H1 (cell line): ENCODE measurements around the gene DDR2. TPM values are rescaled to one million over a fixed set of nuclear protein-coding genes. Genes with fewer than 3 reads are reported as not detected.

ENCODE experiments used
- CTCF ChIA-PET: fragments of 300-600 bp; sonication (Branson Sonifier 250); formaldehyde crosslinking; loops from one replicate; lab custom pipeline; 2021; ENCODE audit not compliant: partially characterized antibody; lab: Charles Lee
- POLR2A ChIA-PET: fragments of 300-600 bp; sonication (Branson Sonifier 250); formaldehyde crosslinking; loops from one replicate; lab custom pipeline; 2021; ENCODE audit warnings: inconsistent platforms; ENCODE audit not compliant: partially characterized antibody; lab: Charles Lee
- DNase-seq, 2 experiments: peaks; one replicate each; pipeline versions ENCODE4 v3.0.0 to v3.0.0-alpha.2; 2010 to 2022; ENCODE audit warnings: low spot score in 2 of 2, low read depth in 1 of 2, mixed read lengths in 1 of 2
- FAIRE-seq: peaks from 2 replicates; lab custom pipeline; 2011; peaks lifted over from hg19 to GRCh38; lab: Jason Lieb, UNC
- H2AFZ ChIP-seq: 2 replicates; pipeline ENCODE4 v1.8.1; 2012; ENCODE audit warnings: low read length, inconsistent platforms
- H2AK5ac ChIP-seq: 2 replicates; pipeline ENCODE4 v1.6.1; 2013; ENCODE audit warnings: low read depth, low read length
- H2BK120ac ChIP-seq: replicated peaks from 2 replicates; pipeline ENCODE3; 2013; ENCODE audit warnings: low read depth, low read length, inconsistent platforms
- H2BK12ac ChIP-seq: 2 replicates; pipeline ENCODE4 v1.6.1; 2013; ENCODE audit warnings: low read depth, low read length
- H2BK15ac ChIP-seq: 2 replicates; pipeline ENCODE4 v1.6.1; 2013; ENCODE audit warnings: low read length
- H2BK20ac ChIP-seq: 2 replicates; pipeline ENCODE4 v1.6.1; 2013; ENCODE audit warnings: low read length
- H2BK5ac ChIP-seq: 2 replicates; pipeline ENCODE4 v1.6.1; 2013; ENCODE audit warnings: low read depth, low read length
- H3K14ac ChIP-seq: 2 replicates; pipeline ENCODE4 v1.6.1; 2013; ENCODE audit warnings: inconsistent platforms; ENCODE audit not compliant: insufficient read length
- H3K18ac ChIP-seq: 2 replicates; pipeline ENCODE4 v1.6.1; 2013; ENCODE audit warnings: low read length; ENCODE audit errors: extremely low read depth
- H3K23ac ChIP-seq: 2 replicates; pipeline ENCODE4 v1.6.1; 2013; ENCODE audit warnings: inconsistent platforms; ENCODE audit not compliant: insufficient read length
- H3K23me2 ChIP-seq: 2 replicates; pipeline ENCODE4 v1.6.1; 2013; ENCODE audit warnings: low read depth, low read length
- H3K27ac ChIP-seq: 2 replicates; pipeline ENCODE4 v1.6.1; 2011; ENCODE audit warnings: low read depth, low read length, inconsistent platforms
- H3K27me3 ChIP-seq, 4 experiments: replicated peaks in 1 of 4; 1 replicate in 1 of 4; 2 replicates in 3 of 4; pipeline versions ENCODE4 v1.6.1 to v1.8.1; 2011 to 2013; ENCODE audit warnings: low read length in 3 of 4, mild to moderate bottlenecking in 3 of 4, inconsistent platforms in 2 of 4, mixed read lengths in 2 of 4, moderate library complexity in 1 of 4; ENCODE audit not compliant: control insufficient read depth in 3 of 4, insufficient read depth in 3 of 4; ENCODE audit errors: extremely low read depth in 1 of 4
- H3K36me3 ChIP-seq, 4 experiments: 2 replicates each; pipeline versions ENCODE4 v1.6.1 to v1.8.1; 2011 to 2013; ENCODE audit warnings: mild to moderate bottlenecking in 4 of 4, low read length in 3 of 4, moderate library complexity in 2 of 4, control low read depth in 1 of 4, inconsistent platforms in 1 of 4; ENCODE audit not compliant: insufficient read depth in 4 of 4, control insufficient read depth in 2 of 4
- H3K4ac ChIP-seq: replicated peaks from 2 replicates; pipeline ENCODE3; 2013; ENCODE audit warnings: low read length, low read depth, mixed read lengths, inconsistent platforms; ENCODE audit not compliant: insufficient read length
- H3K4me1 ChIP-seq, 4 experiments: replicated peaks in 1 of 4; 1 replicate in 1 of 4; 2 replicates in 3 of 4; pipeline versions ENCODE4 v1.6.1 to v1.8.1; 2011 to 2013; ENCODE audit warnings: low read length in 3 of 4, inconsistent platforms in 2 of 4, mixed read lengths in 1 of 4; ENCODE audit not compliant: insufficient read depth in 4 of 4, control insufficient read depth in 3 of 4
- H3K4me2 ChIP-seq, 2 experiments: 2 replicates each; pipeline versions ENCODE4 v1.6.1 to v1.8.1; 2011 to 2013; ENCODE audit warnings: low read depth in 2 of 2, low read length in 2 of 2, control low read depth in 1 of 2, inconsistent platforms in 1 of 2, mild to moderate bottlenecking in 1 of 2; ENCODE audit not compliant: insufficient read depth in 1 of 2
- H3K4me3 ChIP-seq, 4 experiments: fragments of 200-600, 300-600 bp in 1 of 4; sonication (generic), shearing (Covaris generic), sonication (Bioruptor Twin) in 1 of 4; 2 replicates each; pipeline versions ENCODE4 v1.5.1 to v1.8.1; 2011 to 2016; ENCODE audit warnings: low read length in 4 of 4, low read depth in 3 of 4, control low read depth in 2 of 4, inconsistent platforms in 2 of 4, mild to moderate bottlenecking in 2 of 4, mixed read lengths in 1 of 4, moderate library complexity in 1 of 4; ENCODE audit not compliant: insufficient read depth in 2 of 4; ENCODE audit errors: extremely low read depth in 1 of 4
- H3K56ac ChIP-seq: replicated peaks from 2 replicates; pipeline ENCODE3; 2013; ENCODE audit warnings: low read depth, mild to moderate bottlenecking, mixed read lengths, low read length, inconsistent platforms; ENCODE audit not compliant: insufficient read length
- H3K79me1 ChIP-seq: 2 replicates; pipeline ENCODE4 v1.6.1; 2013; ENCODE audit warnings: low read depth, low read length, control low read depth
- H3K79me2 ChIP-seq, 2 experiments: 2 replicates each; pipeline versions ENCODE4 v1.6.1 to v1.8.1; 2012 to 2013; ENCODE audit warnings: low read length in 2 of 2, mild to moderate bottlenecking in 2 of 2, inconsistent platforms in 1 of 2; ENCODE audit not compliant: insufficient read depth in 2 of 2, control insufficient read depth in 1 of 2
- H3K9ac ChIP-seq, 4 experiments: replicated peaks in 1 of 4; 1 replicate in 1 of 4; 2 replicates in 3 of 4; pipeline versions ENCODE4 v1.6.1 to v1.8.1; 2011 to 2013; ENCODE audit warnings: low read depth in 3 of 4, low read length in 3 of 4, control low read depth in 2 of 4, mild to moderate bottlenecking in 2 of 4, moderate library complexity in 2 of 4, inconsistent platforms in 1 of 4; ENCODE audit errors: extremely low read depth in 1 of 4
- H3K9me3 ChIP-seq, 2 experiments: 2 replicates each; pipeline versions ENCODE4 v1.6.1 to v1.8.1; 2012 to 2013; ENCODE audit warnings: mild to moderate bottlenecking in 2 of 2, moderate library complexity in 2 of 2, control low read depth in 1 of 2, inconsistent platforms in 1 of 2, low read depth in 1 of 2, low read length in 1 of 2, mixed read lengths in 1 of 2; ENCODE audit not compliant: insufficient read depth in 2 of 2
- H4K20me1 ChIP-seq, 2 experiments: replicated peaks in 1 of 2; 2 replicates each; pipeline versions ENCODE3 to v1.8.1; 2011 to 2013; ENCODE audit warnings: inconsistent platforms in 2 of 2, low read length in 2 of 2, mild to moderate bottlenecking in 1 of 2; ENCODE audit not compliant: insufficient read depth in 2 of 2, control insufficient read depth in 1 of 2
- H4K5ac ChIP-seq: 2 replicates; pipeline ENCODE4 v1.6.1; 2013; ENCODE audit warnings: low read length, low read depth, mixed read lengths, inconsistent platforms; ENCODE audit not compliant: insufficient read length
- H4K8ac ChIP-seq: 2 replicates; pipeline ENCODE4 v1.8.0; 2013; ENCODE audit warnings: mild to moderate bottlenecking, moderate library complexity, low read length, inconsistent platforms; ENCODE audit not compliant: insufficient read depth; ENCODE audit errors: extremely low read depth
- H4K91ac ChIP-seq: replicated peaks from 2 replicates; pipeline ENCODE3; 2013; ENCODE audit warnings: low read length, mixed read lengths, inconsistent platforms; ENCODE audit not compliant: insufficient read length
- BACH1 ChIP-seq: IDR thresholded peaks from 2 replicates; pipeline ENCODE4 v1.6.1; 2012; ENCODE audit warnings: low read length, improper control_type of control experiment
- BCL11A ChIP-seq, 2 experiments: IDR thresholded peaks; one replicate each; pipeline ENCODE4 v1.6.1; 2011; ENCODE audit warnings: low read depth in 2 of 2, low read length in 2 of 2, mild to moderate bottlenecking in 2 of 2
- CBX5 ChIP-seq: fragments of 300-800, 300-1000 bp; sonication (generic); IDR thresholded peaks from 2 replicates; pipeline ENCODE4 v1.7.1; 2016; ENCODE audit warnings: antibody characterized with exemption, low read length, low read depth
- CTBP2 ChIP-seq: IDR thresholded peaks from 2 replicates; pipeline ENCODE4 v1.7.0; 2011; ENCODE audit warnings: borderline replicate concordance, mild to moderate bottlenecking, moderate library complexity, mixed read lengths, low read length; ENCODE audit not compliant: insufficient read depth, insufficient read length
- EGR1 ChIP-seq: IDR thresholded peaks from 2 replicates; pipeline ENCODE4 v1.6.1; 2011; ENCODE audit warnings: low read depth, low read length, borderline replicate concordance
- EZH2 ChIP-seq: fragments of 200-600 bp; sonication (generic); IDR thresholded peaks from 2 replicates; pipeline ENCODE4 v1.7.1; 2012; ENCODE audit warnings: low read depth, mild to moderate bottlenecking, moderate library complexity, low read length, inconsistent platforms; ENCODE audit not compliant: severe bottlenecking
- GTF2F1 ChIP-seq: IDR thresholded peaks from 2 replicates; pipeline ENCODE4 v1.6.1; 2012; ENCODE audit warnings: low read depth, low read length, improper control_type of control experiment, borderline replicate concordance
- JUN ChIP-seq: IDR thresholded peaks from 2 replicates; pipeline ENCODE4 v1.6.1; 2011; ENCODE audit warnings: low read depth, mild to moderate bottlenecking, improper control_type of control experiment, low read length
- KDM4A ChIP-seq: IDR thresholded peaks from one replicate; pipeline ENCODE4 v1.7.1; 2012; ENCODE audit warnings: low read depth, mild to moderate bottlenecking, moderate library complexity, low read length, inconsistent platforms; ENCODE audit not compliant: severe bottlenecking
- NRF1 ChIP-seq: IDR thresholded peaks from 2 replicates; pipeline ENCODE4 v1.6.1; 2011; ENCODE audit warnings: mild to moderate bottlenecking, low read depth, low read length, improper control_type of control experiment
- SAP30 ChIP-seq: fragments of 300-600 bp; sonication (generic); IDR thresholded peaks from 2 replicates; pipeline ENCODE4 v1.7.1; 2012; ENCODE audit warnings: low read length, moderate library complexity, mild to moderate bottlenecking, inconsistent platforms; ENCODE audit not compliant: insufficient read depth, insufficient replicate concordance
- TEAD4 ChIP-seq: IDR thresholded peaks from 2 replicates; pipeline ENCODE4 v1.6.1; 2012; ENCODE audit warnings: low read depth, low read length, inconsistent platforms, mixed read lengths
- polyA plus RNA-seq, 7 experiments: library from polyadenylated mRNA; depleted of rRNA in 3 of 7; stranded (reverse) in 5 of 7; unstranded in 2 of 7; fragments of >200 nt in 5 of 7; fragments of 200-250 nt in 2 of 7; gene quantifications; 1 replicate in 5 of 7; 2 replicates in 1 of 7; 4 replicates in 1 of 7; pipeline versions ENCODE4 v1.2.1 to v1.2.3, GENCODE V29; 2011 to 2013; ENCODE audit warnings: missing spikeins in 2 of 7, mixed read lengths in 2 of 7
- total RNA-seq: library from RNA; stranded (reverse); fragmentation: NEBNext Ultra II Directional; extraction: Animal tissue kit (Norgen Biotek cat#: 25700); gene quantifications from 2 replicates; pipeline ENCODE4 v1.2.1, GENCODE V29; 2021
- TF ChIP-seq, protein P1 (sequence below): IDR thresholded peaks from 2 replicates; pipeline ENCODE4 v1.6.1; 2011; ENCODE audit warnings: low read length, improper control_type of control experiment
- TF ChIP-seq, protein P2 (sequence below): IDR thresholded peaks from 2 replicates; pipeline ENCODE4 v1.6.1; 2011; ENCODE audit warnings: low read depth, mild to moderate bottlenecking, low read length; ENCODE audit not compliant: insufficient read depth

Gene DDR2
- total and polyA plus RNA-seq, 2 of the 8 experiments (the other 6 are each of a cell fraction or from before 2014, with no cell fraction given) = 1.00 to 2.1 TPM

DNA sequence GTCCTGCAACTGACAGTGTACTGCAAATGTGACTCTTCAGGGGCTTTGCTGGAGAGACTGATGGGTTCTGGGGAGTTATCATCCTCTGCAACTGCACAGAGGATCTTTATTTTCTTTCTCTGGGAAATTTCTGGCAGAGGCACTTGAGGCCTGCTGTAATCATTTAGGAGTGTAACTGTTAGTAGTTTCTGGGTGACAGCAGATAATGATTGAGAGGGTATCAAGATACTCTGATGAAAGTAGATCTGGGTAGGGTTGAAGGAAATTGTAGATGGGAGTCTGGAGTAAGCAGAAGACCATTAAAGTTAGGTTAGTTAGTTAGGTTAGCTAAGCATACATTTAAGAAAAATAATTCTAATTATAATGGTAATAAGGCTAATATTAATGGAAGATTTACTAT, 11.0 kb upstream of the DDR2 start:
- Histone ChIP-seq H2BK5ac (no peak overlapping the region), H2AFZ (no peak overlapping the region), H3K4me3 (no peak overlapping the region), H4K91ac (no peak overlapping the region), H3K14ac (no peak overlapping the region), H3K27ac (no peak overlapping the region), H4K8ac (no peak overlapping the region), H3K36me3 (no peaks in the 10 kb centered on the region), H2BK120ac (no peak overlapping the region), H3K23ac (no peak overlapping the region), H2BK12ac (no peak overlapping the region), H3K23me2 (no peaks in the 10 kb centered on the region), H3K18ac (no peak overlapping the region), H3K79me1 (no peaks in the 10 kb centered on the region), H4K5ac (no peak overlapping the region), H2BK20ac (no peak overlapping the region), H3K9ac (no peak overlapping the region), H3K4me1 (no peaks in the 10 kb centered on the region), H3K56ac (no peak overlapping the region), H3K27me3 (no peaks in the 10 kb centered on the region), H3K4me2 (no peak overlapping the region), H3K4ac (no peak overlapping the region), H3K79me2 (no peaks in the 10 kb centered on the region), H3K9me3 (peaks cover 8 to 11% of the 10 kb centered on the region in 2 experiments), H2BK15ac (no peak overlapping the region), H4K20me1 (no peaks in the 10 kb centered on the region), H2AK5ac (no peak overlapping the region)
- FAIRE-seq (no peak), DNase-seq (no peak)
- ChIA-PET CTCF (no interaction called here), POLR2A (no interaction called here)
- TF ChIP-seq EZH2 (no peak), BACH1 (no peak), NRF1 (no peak), CBX5 (no peak), BCL11A (IDR thresholded peaks at IDR 0.05; ENCODE audit: low read depth in 2 of 2, low read length in 2 of 2) (no peak), EGR1 (no peak), CTBP2 (no peak), GTF2F1 (no peak), KDM4A (no peak), JUN (no peak), TEAD4 (no peak), SAP30 (no peak)
- TF ChIP-seq, protein P1, sequence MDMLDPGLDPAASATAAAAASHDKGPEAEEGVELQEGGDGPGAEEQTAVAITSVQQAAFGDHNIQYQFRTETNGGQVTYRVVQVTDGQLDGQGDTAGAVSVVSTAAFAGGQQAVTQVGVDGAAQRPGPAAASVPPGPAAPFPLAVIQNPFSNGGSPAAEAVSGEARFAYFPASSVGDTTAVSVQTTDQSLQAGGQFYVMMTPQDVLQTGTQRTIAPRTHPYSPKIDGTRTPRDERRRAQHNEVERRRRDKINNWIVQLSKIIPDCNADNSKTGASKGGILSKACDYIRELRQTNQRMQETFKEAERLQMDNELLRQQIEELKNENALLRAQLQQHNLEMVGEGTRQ = no peak
- TF ChIP-seq, protein P2, sequence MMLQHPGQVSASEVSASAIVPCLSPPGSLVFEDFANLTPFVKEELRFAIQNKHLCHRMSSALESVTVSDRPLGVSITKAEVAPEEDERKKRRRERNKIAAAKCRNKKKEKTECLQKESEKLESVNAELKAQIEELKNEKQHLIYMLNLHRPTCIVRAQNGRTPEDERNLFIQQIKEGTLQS = no peak
